ENCODE measurements around the gene MGAT4A. TPM values are rescaled to one million over a fixed set of nuclear protein-coding genes. Genes with fewer than 3 reads are reported as not detected.

The MGAT4A gene
- total RNA-seq, 1 donor from 2014 or later = 15.7 TPM

DNA sequence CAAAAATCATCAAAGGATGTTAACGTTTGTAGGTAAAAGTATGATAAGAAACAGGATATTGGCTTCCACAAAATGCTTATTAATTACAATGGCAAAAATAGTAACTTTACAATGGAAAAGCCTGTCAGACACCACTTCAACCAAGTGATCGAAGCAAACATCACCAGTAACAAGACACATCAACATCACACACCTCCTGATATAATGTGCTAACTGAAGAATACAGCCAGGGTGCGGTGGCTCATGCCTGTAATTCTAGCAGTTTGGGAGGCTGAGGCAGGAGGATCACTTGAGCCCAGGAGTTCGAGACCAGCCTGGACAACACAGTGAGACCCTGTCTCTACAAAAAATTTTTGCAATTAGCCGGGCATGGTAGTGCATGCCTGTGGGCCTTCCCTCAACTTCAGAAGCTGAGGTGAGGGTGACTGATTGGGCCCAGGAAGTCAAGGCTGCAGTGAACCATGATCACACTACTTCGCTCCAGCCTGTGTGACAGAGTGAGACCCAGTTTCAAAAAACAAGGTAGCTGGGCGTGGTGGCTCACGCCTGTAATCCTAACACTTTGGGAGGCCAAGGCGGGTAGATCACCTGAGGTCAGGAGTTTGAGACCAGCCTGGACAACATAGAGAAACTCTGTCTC, 15.0 kb downstream of the MGAT4A start:
- Mint-ChIP-seq H3K9me3 (peaks cover 6% of the 10 kb centered on the region), H3K4me3 (no peak overlapping the region), H3K36me3 (ENCODE audit: low read depth) (peaks cover 10% of the 10 kb centered on the region), H3K27me3 (no peaks in the 10 kb centered on the region), H3K27ac (peak overlapping the region; percentile 78), H3K4me1 (peaks cover 55% of the 10 kb centered on the region)
- ChIA-PET CTCF (no interaction called here), POLR2A (interaction anchor here (0.7 to 2.2 kb wide), 3 partner anchors 14 to 810 kb away, joined by 3 to 6 read pairs (median 4); no protein-coding TSS in a partner anchor)
- ATAC-seq (ENCODE audit: low read depth) (peak; percentile 35), DNase-seq (no peak)
- TF ChIP-seq, protein P1, sequence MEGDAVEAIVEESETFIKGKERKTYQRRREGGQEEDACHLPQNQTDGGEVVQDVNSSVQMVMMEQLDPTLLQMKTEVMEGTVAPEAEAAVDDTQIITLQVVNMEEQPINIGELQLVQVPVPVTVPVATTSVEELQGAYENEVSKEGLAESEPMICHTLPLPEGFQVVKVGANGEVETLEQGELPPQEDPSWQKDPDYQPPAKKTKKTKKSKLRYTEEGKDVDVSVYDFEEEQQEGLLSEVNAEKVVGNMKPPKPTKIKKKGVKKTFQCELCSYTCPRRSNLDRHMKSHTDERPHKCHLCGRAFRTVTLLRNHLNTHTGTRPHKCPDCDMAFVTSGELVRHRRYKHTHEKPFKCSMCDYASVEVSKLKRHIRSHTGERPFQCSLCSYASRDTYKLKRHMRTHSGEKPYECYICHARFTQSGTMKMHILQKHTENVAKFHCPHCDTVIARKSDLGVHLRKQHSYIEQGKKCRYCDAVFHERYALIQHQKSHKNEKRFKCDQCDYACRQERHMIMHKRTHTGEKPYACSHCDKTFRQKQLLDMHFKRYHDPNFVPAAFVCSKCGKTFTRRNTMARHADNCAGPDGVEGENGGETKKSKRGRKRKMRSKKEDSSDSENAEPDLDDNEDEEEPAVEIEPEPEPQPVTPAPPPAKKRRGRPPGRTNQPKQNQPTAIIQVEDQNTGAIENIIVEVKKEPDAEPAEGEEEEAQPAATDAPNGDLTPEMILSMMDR (IDR thresholded peaks at IDR 0.05) = no peak
- intact Hi-C loops (cut with micrococcal nuclease) = no loop called here

DNA sequence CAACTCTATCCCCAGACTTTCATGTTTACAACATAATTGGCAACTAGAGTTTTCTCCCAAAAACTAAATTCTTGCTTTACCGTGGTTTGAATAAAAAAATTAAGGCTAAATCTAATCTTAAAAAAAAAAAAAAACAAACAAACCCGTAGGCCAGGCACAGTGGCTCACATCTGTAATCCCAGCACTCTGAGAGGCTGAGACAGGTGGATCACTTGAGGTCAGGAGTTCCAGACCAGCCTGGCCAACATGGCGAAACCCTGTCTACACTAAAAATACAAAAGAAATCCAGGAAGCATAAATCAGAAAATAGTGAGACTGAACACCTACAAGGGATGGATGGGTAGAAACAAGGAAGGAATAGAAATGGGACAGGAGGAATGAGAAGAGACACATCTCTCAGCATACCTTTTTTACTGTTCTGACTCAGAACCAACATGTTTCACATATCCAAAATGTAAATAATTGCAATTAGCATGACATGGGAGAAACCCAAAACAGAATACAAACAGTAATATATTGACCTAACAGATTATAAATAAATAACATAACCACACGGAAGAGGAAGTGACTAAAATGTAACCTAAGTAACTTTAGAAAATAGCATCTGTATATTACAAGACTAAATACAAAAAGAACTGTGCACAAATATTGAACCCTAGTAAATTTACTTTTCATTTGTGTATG, 17.5 kb downstream of the MGAT4A start:
- POLR2A ChIA-PET = interaction anchor here (1.0 kb wide), 1 partner anchor 17 kb away, joined by 3 read pairs; no protein-coding TSS in a partner anchor
- ATAC-seq (ENCODE audit: low read depth) (peak; percentile 55), DNase-seq (no peak)
- intact Hi-C loops (cut with micrococcal nuclease) = loop anchor here (2.0 kb wide), 1 partner anchor 17 kb away; the partner anchor contains the start of gene MGAT4A
- TF ChIP-seq, protein P1 (IDR thresholded peaks at IDR 0.05) = no peak
- Mint-ChIP-seq H3K27me3 (no peaks in the 10 kb centered on the region), H3K36me3 (ENCODE audit: low read depth) (no peaks in the 10 kb centered on the region), H3K4me1 (peaks cover 76% of the 10 kb centered on the region), H3K27ac (peak overlapping the region; percentile 78), H3K4me3 (peak overlapping the region; percentile 54), H3K9me3 (no peaks in the 10 kb centered on the region)
- CTCF ChIA-PET = interaction anchor here (1.3 kb wide), 1 partner anchor 64 kb away, joined by 3 read pairs; no protein-coding TSS in a partner anchor

DNA sequence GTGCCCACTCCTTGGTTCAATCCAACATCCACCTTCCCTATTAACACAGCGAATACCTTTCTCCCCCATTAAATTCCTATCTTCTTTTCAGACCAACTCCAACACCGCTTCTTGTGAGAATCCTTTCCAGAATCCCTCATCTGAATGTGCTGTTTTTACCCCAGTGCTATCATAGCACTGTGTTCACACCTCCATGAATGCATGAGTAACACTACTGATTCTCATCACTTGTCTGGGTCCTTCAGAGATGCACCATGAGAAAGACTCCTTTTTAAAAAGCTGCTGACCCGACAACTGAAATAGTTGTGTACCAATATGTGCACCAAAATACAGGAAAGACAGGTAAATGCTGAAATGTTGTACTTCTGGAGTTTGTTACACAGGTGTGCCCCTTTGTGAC, 18.8 kb downstream of the MGAT4A start:
- TF ChIP-seq, protein P1 (IDR thresholded peaks at IDR 0.05) = no peak
- Mint-ChIP-seq H3K9me3 (no peaks in the 10 kb centered on the region), H3K4me3 (no peak overlapping the region), H3K36me3 (ENCODE audit: low read depth) (no peaks in the 10 kb centered on the region), H3K4me1 (peaks cover 73% of the 10 kb centered on the region), H3K27ac (peak overlapping the region; percentile 0), H3K27me3 (no peaks in the 10 kb centered on the region)
- DNase-seq = no peak
- ATAC-seq (ENCODE audit: low read depth) = no peak
- intact Hi-C loops (cut with micrococcal nuclease) = loop anchor here (2.0 kb wide), 1 partner anchor 19 kb away; the partner anchor contains the start of gene MGAT4A
- ChIA-PET POLR2A (interaction anchor here (0.8 to 1.8 kb wide), 5 partner anchors 15 to 36 kb away, joined by 3 to 7 read pairs (median 3); no protein-coding TSS in a partner anchor), CTCF (interaction anchor here (1.3 kb wide), 1 partner anchor 63 kb away, joined by 3 read pairs; no protein-coding TSS in a partner anchor)

DNA sequence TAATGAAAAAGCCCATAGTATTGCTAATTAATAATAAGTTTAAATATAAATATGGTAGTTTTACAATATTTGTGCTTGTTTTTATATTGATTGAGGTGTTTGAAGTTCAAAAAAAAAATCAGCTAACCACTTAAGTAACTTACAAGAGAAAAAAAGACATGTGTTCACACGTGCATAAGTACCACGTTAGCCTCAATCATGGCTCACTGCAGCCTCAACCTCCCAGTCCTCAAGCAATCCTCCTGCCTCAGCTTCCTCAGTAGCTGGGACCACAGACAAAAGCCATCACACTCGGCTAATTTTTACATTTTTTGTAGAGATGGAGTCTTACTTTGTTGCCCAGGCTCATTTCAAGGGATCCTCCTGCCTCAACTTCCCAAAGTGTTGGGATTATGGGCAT, 19.4 kb downstream of the MGAT4A start:
- DNase-seq (no peak), ATAC-seq (ENCODE audit: low read depth) (no peak)
- Mint-ChIP-seq H3K36me3 (ENCODE audit: low read depth) (no peaks in the 10 kb centered on the region), H3K27ac (no peak overlapping the region), H3K4me1 (peaks cover 70% of the 10 kb centered on the region), H3K4me3 (no peak overlapping the region), H3K9me3 (no peaks in the 10 kb centered on the region), H3K27me3 (no peaks in the 10 kb centered on the region)
- intact Hi-C loops (cut with micrococcal nuclease) = no loop called here
- ChIA-PET CTCF (no interaction called here), POLR2A (interaction anchor here (0.7 to 1.8 kb wide), 4 partner anchors 10 to 55 kb away, joined by 3 to 6 read pairs (median 4); no protein-coding TSS in a partner anchor)
- TF ChIP-seq, protein P1 (IDR thresholded peaks at IDR 0.05) = no peak

DNA sequence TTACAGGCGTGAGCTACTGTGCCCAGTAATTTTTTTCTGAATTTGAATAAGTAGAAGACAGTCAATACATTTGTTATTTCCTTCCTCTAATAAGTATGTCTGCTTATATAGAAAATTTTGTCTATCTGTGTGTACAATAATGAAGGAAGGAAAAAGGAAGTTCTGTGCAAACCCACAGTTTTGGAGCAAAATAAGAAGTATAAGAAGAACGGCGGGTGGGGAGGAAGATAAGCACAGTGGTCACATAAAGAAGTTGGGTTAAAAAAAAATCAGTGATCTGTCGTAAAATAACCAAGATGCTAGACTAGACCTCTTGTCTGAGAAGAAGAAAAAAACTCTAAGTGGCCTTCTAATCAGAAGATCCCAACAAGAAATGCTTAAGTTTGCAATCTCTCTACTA, 20.2 kb downstream of the MGAT4A start:
- ATAC-seq (ENCODE audit: low read depth) = peak; percentile 31
- DNase-seq = no peak

More for the DNA sequence above, 20.2 kb downstream of the MGAT4A start:
- Mint-ChIP-seq H3K9me3 (no peaks in the 10 kb centered on the region), H3K36me3 (ENCODE audit: low read depth) (no peaks in the 10 kb centered on the region), H3K4me1 (peaks cover 65% of the 10 kb centered on the region), H3K27ac (peak overlapping the region; percentile 74), H3K4me3 (peak overlapping the region; percentile 75), H3K27me3 (no peaks in the 10 kb centered on the region)
- ChIA-PET CTCF (no interaction called here), POLR2A (interaction anchor here (0.7 to 1.8 kb wide), 4 partner anchors 11 to 49 kb away, joined by 3 to 7 read pairs (median 5); no protein-coding TSS in a partner anchor)
- TF ChIP-seq, protein P1 (IDR thresholded peaks at IDR 0.05) = no peak
- intact Hi-C loops (cut with micrococcal nuclease) = no loop called here

All from activated B cell treated with CpG ODN at 0.5 μM for 24 hours (primary cell).